Testis (tissue), 2 donors: Measurements from ENCODE around the gene CEP85.

Source experiments
- POLR2A ChIP-seq: fragments of 450-650 bp; IDR thresholded peaks from one replicate; pipeline ENCODE4 v1.6.1; 2017; ENCODE audit warnings: antibody characterized with exemption, mild to moderate bottlenecking, moderate library complexity
- TF ChIP-seq, protein P1 (sequence below), 3 experiments: fragments of 450-650 bp in 2 of 3; fragments of 200-600 bp in 1 of 3; sonication (generic) in 1 of 3; IDR thresholded peaks; one replicate each; pipeline ENCODE4 v1.5.1; 2016 to 2019; ENCODE audit warnings: antibody characterized with exemption in 3 of 3, mild to moderate bottlenecking in 2 of 3, moderate library complexity in 1 of 3

DNA sequence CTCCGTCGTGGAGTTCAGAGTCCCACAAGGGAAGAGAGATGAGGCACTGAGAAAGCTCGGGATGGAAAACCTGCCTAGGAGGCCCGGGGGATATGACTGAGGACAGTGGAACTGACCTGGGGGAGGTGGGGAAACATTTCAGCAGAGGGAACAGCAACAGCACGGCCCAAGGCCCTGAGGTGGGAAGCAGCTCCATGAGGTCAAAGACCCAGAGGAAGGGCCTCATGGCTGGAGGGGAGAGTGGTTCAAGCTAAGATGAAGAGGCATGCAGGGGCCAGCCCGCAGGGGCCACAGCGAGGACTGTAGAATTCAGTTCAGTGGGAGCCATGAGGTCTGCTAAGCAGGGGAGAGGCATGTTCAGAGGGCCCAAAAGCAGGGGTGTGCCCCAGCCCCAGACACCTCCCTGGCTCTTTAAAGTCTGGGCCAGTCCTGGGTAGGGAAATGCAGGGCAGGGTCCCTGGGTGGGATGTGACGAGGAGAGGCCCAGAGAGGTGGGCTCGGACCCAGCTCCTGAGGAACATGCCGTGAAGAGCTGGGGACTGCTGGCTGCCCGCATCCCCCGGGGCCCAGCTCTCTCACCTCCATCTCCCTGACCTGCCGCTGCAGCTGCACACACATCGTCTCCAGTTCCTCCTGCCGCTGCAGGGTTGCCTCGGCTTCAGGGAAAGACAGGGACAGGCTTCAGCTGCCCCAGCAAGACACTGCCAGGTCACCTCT, 62.5 kb downstream of the CEP85 start:
- TF ChIP-seq, protein P1, sequence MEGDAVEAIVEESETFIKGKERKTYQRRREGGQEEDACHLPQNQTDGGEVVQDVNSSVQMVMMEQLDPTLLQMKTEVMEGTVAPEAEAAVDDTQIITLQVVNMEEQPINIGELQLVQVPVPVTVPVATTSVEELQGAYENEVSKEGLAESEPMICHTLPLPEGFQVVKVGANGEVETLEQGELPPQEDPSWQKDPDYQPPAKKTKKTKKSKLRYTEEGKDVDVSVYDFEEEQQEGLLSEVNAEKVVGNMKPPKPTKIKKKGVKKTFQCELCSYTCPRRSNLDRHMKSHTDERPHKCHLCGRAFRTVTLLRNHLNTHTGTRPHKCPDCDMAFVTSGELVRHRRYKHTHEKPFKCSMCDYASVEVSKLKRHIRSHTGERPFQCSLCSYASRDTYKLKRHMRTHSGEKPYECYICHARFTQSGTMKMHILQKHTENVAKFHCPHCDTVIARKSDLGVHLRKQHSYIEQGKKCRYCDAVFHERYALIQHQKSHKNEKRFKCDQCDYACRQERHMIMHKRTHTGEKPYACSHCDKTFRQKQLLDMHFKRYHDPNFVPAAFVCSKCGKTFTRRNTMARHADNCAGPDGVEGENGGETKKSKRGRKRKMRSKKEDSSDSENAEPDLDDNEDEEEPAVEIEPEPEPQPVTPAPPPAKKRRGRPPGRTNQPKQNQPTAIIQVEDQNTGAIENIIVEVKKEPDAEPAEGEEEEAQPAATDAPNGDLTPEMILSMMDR (IDR thresholded peaks at IDR 0.05), result no peak
- TF ChIP-seq POLR2A, result no peak
